Hematopoietic multipotent progenitor cell treated with erythropoietin and hydrocortisone succinate and interleukin-3 and kit ligand, for 8 days (in vitro differentiated cells): Measurements from ENCODE around the gene GPR32.

Source experiments
- DNase-seq: peaks from one replicate; pipeline ENCODE4 v3.0.0-alpha.2; 2015

The GPR32 gene

DNA sequence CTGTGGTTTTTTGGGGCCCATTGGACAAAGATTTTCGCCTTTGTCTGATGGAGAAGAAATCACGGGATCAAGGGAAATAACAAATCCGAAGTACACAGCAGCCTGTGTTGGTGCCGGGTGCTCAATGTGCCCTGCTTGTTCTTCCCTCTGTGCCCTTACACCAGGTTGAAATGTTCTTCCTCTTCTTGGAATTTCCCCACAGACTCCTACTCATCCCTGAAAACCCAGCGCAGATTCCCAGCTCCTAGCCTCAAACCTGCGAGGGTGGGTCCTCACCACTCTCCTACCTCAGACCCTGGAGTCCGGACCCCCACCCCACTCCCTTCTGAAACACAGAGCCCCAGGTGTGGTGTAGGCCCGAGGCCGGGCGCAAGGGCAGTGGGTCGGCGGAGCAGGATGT lies 15.1 kb downstream of the GPR32 start:
- no peak for DNase-seq

DNA sequence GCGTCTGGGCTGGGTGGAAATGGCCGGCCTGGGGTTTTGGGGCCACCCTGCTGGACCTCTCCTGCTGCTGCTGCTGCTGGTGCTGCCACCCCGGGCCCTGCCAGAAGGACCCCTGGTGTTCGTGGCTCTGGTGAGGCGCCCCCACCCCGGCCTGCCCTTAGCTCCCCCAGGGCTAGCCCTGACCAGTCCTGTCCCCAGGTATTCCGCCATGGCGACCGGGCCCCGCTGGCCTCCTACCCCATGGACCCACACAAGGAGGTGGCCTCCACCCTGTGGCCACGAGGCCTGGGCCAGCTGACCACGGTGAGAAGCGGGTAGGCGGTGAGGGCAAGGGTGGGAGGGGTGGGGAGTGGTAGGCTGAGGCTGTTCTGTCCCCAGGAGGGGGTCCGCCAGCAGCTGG lies 20.1 kb downstream of the GPR32 start, which contains the start of gene ACP4:
TSS of gene ACP4 (plus strand) at position 20 of the 400 bp plus-strand sequence. CDS start at position 20, 0 bp downstream.
- no peak for DNase-seq

DNA sequence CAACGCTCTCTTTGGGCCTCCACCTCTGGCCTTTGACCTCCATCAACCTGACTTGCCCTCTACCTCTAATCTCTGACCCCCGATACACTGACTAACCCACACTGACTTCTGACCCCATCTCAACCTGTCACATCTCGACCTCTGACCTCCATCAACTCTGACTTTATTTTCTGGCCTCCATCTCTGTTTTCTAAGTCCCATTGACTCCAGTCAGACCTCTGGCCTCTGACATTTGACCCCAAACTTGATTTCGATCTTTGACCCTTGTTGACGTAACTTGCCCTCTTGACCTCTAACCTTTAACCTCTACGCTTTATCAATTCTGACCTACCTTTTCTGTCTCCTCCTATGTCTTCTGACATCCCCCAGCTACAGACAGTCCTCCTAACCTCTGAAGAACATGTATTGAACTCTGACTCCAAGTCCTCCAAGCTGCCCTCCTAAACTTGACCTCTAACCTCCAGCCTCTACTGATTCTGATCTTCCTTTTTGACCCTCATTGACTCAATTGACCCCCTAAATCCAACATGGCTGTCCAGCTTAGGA lies 20.7 kb downstream of the GPR32 start:
- DNase-seq, result no peak

- DNase-seq, result no peak
These were observed 21.5 kb downstream of the GPR32 start for GRCh38 chr19:50791594-50792271.

- DNase-seq, result no peak
These were observed 22.3 kb downstream of the GPR32 start for GRCh38 chr19:50792272-50793250.

DNA sequence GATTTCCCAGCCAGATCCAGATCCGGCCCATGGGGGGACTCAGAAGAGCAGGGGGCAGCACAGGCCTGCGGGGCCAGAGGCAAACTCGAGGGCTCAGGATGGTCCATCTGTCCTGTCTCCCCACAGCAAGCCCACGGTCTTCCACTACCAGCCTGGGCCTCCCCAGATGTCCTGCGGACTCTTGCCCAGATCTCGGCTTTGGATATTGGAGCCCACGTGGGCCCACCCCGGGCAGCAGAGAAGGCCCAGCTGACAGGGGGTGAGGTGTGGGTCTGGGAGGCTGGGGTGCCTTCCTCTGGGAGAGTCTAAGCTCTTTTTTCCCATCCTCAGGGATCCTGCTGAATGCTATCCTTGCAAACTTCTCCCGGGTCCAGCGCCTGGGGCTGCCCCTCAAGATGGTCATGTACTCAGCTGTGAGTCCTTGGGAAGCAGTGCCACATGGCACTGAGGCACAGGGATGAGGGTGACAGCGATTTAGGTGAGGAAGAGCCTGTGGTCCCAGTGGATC lies 23.3 kb downstream of the GPR32 start:
- DNase-seq, result no peak

GRCh38 chr19:50794074-50794875 lies 24.0 kb downstream of the GPR32 start:
- peak; percentile 71 for DNase-seq

- peak; percentile 64 for DNase-seq
These were observed 24.8 kb downstream of the GPR32 start for GRCh38 chr19:50794876-50795663.

DNA sequence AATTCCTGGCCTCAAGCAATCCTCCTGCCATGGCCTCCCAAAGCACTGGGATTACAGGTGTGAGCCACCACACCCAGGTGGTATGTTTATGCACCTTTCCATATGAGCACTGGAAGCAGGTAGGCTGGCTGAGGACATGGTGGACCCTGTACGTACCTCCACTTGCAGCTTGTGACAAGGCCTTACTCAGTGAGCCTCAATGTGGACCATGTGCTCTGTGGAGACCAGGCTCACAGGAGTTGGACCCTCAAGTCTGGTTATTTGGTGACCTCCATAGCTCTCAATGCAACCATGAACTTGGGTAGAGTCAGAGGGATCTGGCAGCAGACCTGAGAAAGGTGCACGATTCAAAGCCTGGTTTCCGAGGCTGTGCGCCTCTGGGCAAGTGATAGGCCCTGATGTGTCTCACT lies 25.4 kb downstream of the GPR32 start:
- no peak for DNase-seq

DNA sequence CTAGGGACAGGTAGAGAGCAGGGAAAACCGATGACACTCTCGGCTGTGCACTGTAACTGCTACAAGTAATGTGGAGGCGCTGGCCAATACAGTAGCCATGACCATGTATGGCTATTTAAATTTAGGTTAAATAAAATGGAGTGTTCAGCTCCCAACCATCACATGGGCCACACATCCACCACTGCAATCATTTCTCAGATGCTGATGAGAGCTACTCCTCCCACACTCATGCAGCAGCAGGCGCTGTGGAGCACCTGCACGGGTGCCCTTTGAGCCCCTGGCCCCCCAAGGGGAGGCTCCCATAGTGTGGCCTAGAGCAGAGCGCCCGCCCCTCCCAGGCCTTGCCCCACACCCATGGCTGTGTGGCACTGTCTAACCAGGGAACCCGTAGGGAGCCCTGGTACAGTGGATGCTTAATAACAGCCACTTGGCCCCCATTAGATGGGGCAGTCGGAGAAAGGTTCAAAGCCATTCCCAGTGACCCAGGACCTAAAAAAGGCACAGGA lies 25.9 kb downstream of the GPR32 start:
- DNase-seq, result no peak

- no peak for DNase-seq
These were observed 26.6 kb downstream of the GPR32 start for GRCh38 chr19:50796634-50797428.

- no peak for DNase-seq
These were observed 27.1 kb downstream of the GPR32 start for GRCh38 chr19:50797429-50797780.

GRCh38 chr19:50797781-50798658 lies 27.8 kb downstream of the GPR32 start:
- no peak for DNase-seq

DNA sequence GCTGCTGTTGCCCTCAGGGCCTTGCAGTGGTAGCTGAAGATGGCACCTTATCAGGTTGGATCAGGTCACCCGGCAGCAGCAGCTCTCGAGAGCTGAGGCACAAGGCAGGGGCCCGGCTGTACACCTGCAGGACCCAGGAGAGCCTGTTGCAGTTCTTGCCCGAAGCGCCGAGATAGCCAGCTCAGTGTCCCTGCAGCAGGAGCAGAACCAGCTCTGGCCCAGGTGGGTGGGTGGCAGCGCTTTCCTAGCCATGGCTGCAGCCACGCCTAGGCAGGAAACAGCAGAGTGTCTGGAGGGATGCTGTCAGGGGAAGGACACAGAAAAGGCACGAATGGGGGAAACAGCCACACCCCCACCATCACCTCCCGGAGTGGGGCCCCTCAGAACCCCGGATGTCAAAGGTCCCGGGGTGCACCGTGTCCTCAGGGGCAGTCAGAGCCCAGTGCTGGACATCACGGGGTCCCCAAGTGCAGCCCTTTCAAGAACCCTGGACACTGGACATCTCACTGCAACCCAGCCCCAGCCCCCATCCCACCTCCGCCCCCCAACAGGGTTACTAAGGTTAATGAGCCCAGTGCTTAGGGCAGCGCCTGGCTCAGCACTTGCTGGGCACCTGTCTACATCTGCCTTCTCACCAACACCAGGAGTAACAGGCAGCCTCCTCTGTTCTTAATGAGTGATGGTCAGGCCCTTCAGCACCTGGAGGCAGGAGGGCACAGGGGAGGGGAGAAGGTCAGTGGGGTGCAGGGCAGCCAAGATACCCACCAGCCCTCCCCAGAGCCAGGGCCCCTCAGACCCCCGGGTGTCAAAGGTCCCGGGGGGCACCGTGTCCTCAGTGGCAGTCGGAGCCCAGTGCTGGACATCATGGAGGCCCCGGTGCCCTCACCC lies 28.6 kb downstream of the GPR32 start:
- no peak for DNase-seq

DNA sequence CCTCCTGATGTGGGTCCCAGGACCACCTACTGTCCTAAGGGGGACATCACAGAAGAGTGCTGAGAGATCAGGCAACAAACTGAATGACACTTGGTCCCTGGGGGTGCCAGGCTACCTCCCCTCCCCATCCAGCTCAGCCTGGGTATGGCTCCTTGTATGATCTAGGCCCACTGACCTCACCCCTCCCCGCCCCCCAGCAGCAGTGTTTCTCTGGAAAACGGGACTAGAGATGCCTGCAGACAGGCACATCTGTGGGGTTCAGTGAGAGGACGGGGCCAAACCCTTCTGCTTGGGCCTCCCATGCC lies 29.2 kb downstream of the GPR32 start:
- no peak for DNase-seq

- no peak for DNase-seq
These were observed 30.8 kb downstream of the GPR32 start for GRCh38 chr19:50801107-50801506.

DNA sequence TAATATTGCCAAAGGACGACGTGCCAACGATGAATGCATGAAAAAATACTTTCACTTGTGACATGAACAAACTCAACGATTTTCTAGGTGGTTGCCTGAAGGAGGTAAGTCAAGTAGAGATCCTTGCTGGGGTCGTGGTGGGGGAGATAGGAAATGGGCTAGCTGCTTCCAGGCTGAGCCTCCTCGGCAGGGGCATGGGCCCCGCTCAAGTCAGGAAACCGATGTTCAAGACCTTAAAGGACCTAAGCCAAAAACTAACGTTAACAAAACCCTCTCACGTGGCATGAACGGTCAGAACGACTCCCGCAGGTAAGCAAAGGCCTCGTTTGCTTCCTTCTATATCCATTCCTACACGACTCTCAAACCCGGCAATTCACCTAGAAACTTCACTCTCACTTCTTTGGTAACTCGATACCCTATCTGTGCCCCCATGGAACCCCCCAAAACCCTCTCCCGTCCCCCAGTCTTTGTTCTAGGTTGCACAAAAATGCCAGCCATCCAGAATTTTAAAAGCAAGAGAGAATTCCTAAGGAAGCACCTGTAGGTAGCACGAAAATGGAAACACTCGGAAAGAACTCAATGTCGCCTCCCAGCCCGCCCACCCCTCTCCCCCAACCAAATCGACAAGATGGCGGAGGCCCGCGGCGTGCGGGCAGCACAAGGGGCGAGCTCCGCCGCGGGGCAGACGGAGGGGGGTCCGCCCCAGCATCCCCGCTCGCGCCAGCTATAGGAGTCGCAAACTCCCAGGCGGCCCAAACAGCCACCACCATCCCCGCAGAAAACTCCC lies 33.6 kb downstream of the GPR32 start:
- peak; percentile 53 for DNase-seq
